DND-41 (cell line): Measurements from ENCODE around the gene MS4A3.

Source experiments
- ATAC-seq: fragments of 200-7000 bp; cut with Tn5 transposase; 3 replicates; pipeline ENCODE4 v1.9.1; 2021; ENCODE audit warnings: low read depth; ENCODE audit not compliant: insufficient read depth
- DNase-seq: peaks from one replicate; pipeline ENCODE4 v3.0.0-alpha.2; 2020
- H2AFZ ChIP-seq: 2 replicates; pipeline ENCODE4 v1.6.0; 2012; ENCODE audit warnings: low read depth, low read length
- H3K27ac ChIP-seq: 2 replicates; pipeline ENCODE4 v1.5.1; 2012; ENCODE audit warnings: low read length, inconsistent platforms
- H3K27me3 ChIP-seq: fragments of 200-600 bp; sonication (generic); 2 replicates; pipeline ENCODE4 v1.6.0; 2012; ENCODE audit warnings: low read length, mild to moderate bottlenecking, inconsistent platforms; ENCODE audit not compliant: insufficient read depth, poor library complexity
- H3K36me3 ChIP-seq: 2 replicates; pipeline ENCODE4 v1.5.1; 2012; ENCODE audit warnings: low read length, inconsistent platforms; ENCODE audit not compliant: insufficient read depth
- H3K4me1 ChIP-seq: 2 replicates; pipeline ENCODE4 v1.5.1; 2012; ENCODE audit warnings: mild to moderate bottlenecking, low read length; ENCODE audit not compliant: insufficient read depth
- H3K4me2 ChIP-seq: 2 replicates; pipeline ENCODE4 v1.6.0; 2012; ENCODE audit warnings: mild to moderate bottlenecking, moderate library complexity, low read length, inconsistent platforms; ENCODE audit not compliant: insufficient read depth
- H3K4me3 ChIP-seq, 2 experiments: fragments of 200-600 bp in 1 of 2; shearing (Covaris generic) in 1 of 2; 2 replicates each; pipeline ENCODE4 v1.5.1; 2012 to 2016; ENCODE audit warnings: inconsistent platforms in 2 of 2, low read length in 2 of 2, mild to moderate bottlenecking in 2 of 2, low read depth in 1 of 2, moderate library complexity in 1 of 2
- H3K79me2 ChIP-seq: 2 replicates; pipeline ENCODE4 v1.6.0; 2012; ENCODE audit warnings: low read length, inconsistent platforms; ENCODE audit not compliant: insufficient read depth
- H3K9ac ChIP-seq: 2 replicates; pipeline ENCODE4 v1.6.0; 2012; ENCODE audit warnings: low read depth, mild to moderate bottlenecking, inconsistent platforms, low read length, moderate library complexity
- H3K9me3 ChIP-seq: 2 replicates; pipeline ENCODE4 v1.5.1; 2012; ENCODE audit warnings: low read length, moderate library complexity, mild to moderate bottlenecking, inconsistent platforms; ENCODE audit not compliant: insufficient read depth, severe bottlenecking
- H4K20me1 ChIP-seq: 2 replicates; pipeline ENCODE4 v1.6.0; 2012; ENCODE audit warnings: low read length; ENCODE audit not compliant: insufficient read depth
- CTCF ChIP-seq: IDR thresholded peaks from 2 replicates; pipeline ENCODE4 v1.5.1; 2012; ENCODE audit warnings: borderline replicate concordance, low read length, moderate library complexity, mild to moderate bottlenecking; ENCODE audit not compliant: poor library complexity, severe bottlenecking; ENCODE audit errors: extremely low read depth
- EZH2 ChIP-seq: IDR thresholded peaks from 3 replicates; pipeline ENCODE4 v1.6.1; 2012; ENCODE audit warnings: borderline replicate concordance, low read depth, mild to moderate bottlenecking, moderate library complexity, low read length, inconsistent platforms; ENCODE audit not compliant: severe bottlenecking

The MS4A3 gene

GRCh38 chr11:60118338-60118737 lies 61.9 kb downstream of the MS4A3 start:
- H3K4me1 ChIP-seq, result no peaks in the 10 kb centered on the region
- H3K27me3 ChIP-seq, result no peaks in the 10 kb centered on the region
- ATAC-seq (no peak), DNase-seq (no peak)
- H3K4me2 ChIP-seq, result no peak overlapping the region
- no peak overlapping the region for H3K9ac ChIP-seq
- no peak overlapping the region for H3K4me3 ChIP-seq
- no peaks in the 10 kb centered on the region for H4K20me1 ChIP-seq
- TF ChIP-seq CTCF, result no peak
- no peak for TF ChIP-seq EZH2
- no peak overlapping the region for H3K27ac ChIP-seq
- no peaks in the 10 kb centered on the region for H3K79me2 ChIP-seq
- H3K9me3 ChIP-seq, result no peaks in the 10 kb centered on the region
- no peak overlapping the region for H2AFZ ChIP-seq
- no peaks in the 10 kb centered on the region for H3K36me3 ChIP-seq

GRCh38 chr11:60119710-60120109 lies 63.2 kb downstream of the MS4A3 start:
- Histone ChIP-seq H3K4me3 (no peak overlapping the region), H4K20me1 (no peaks in the 10 kb centered on the region), H2AFZ (no peak overlapping the region), H3K4me2 (no peak overlapping the region), H3K79me2 (no peaks in the 10 kb centered on the region), H3K4me1 (no peaks in the 10 kb centered on the region), H3K27ac (no peak overlapping the region), H3K36me3 (no peaks in the 10 kb centered on the region), H3K9ac (no peak overlapping the region), H3K27me3 (no peaks in the 10 kb centered on the region), H3K9me3 (no peaks in the 10 kb centered on the region)
- no peak for ATAC-seq
- DNase-seq, result no peak
- TF ChIP-seq CTCF, result no peak
- no peak for TF ChIP-seq EZH2
